ENCODE measurements around the gene TNS3. TPM values are rescaled to one million over a fixed set of nuclear protein-coding genes. Genes with fewer than 3 reads are reported as not detected.

TNS3 gene
- total and polyA plus RNA-seq, 2 donors (not counting 3 experiments of a cell fraction or from before 2014, with no cell fraction given): 10.4 to 45.1 TPM

GRCh38 chr7:47232751-47233412, 349.0 kb downstream of the TNS3 start:
- Histone ChIP-seq H3K4me2 (ENCODE audit: insufficient read depth, low read length) (no peak overlapping the region), H3K9me1 (replicated peaks; ENCODE audit: control insufficient read depth, extremely low read depth, insufficient read depth, low read length) (no peaks in the 10 kb centered on the region), H3K9ac (replicated peaks; ENCODE audit: extremely low read depth, insufficient read depth, low read length) (no peak overlapping the region), H3K27ac (ENCODE audit: insufficient read depth, low read depth, low read length) (no peak overlapping the region), H4K20me1 (replicated peaks; ENCODE audit: control insufficient read depth, extremely low read depth, insufficient read depth, low read length) (no peaks in the 10 kb centered on the region), H2AFZ (ENCODE audit: low read depth, low read length) (no peak overlapping the region), H3K4me3 (replicated peaks in 1 of 3; ENCODE audit: insufficient read depth in 1 of 3, low read depth in 1 of 3, low read length in 3 of 3) (no peak overlapping the region), H3K36me3 (ENCODE audit: control insufficient read depth in 2 of 2, extremely low read depth in 1 of 2, insufficient read depth in 2 of 2, low read length in 2 of 2) (no peaks in the 10 kb centered on the region), H3K79me2 (ENCODE audit: control insufficient read depth, insufficient read depth, low read length) (no peaks in the 10 kb centered on the region), H3K27me3 (ENCODE audit: control insufficient read depth in 2 of 2, insufficient read depth in 2 of 2, low read length in 2 of 2) (peaks cover 8 to 9% of the 10 kb centered on the region in 2 experiments), H3K4me1 (ENCODE audit: control insufficient read depth, extremely low read depth, insufficient read depth, low read length) (no peaks in the 10 kb centered on the region), H3K9me3 (replicated peaks; ENCODE audit: control insufficient read depth, insufficient read depth, low read length) (no peaks in the 10 kb centered on the region)
- FAIRE-seq (no peak), DNase-seq (ENCODE audit: low read depth, low spot score) (no peak)
- POLR2A ChIA-PET: no interaction called here
- CTCF ChIA-PET: no interaction called here
- dilution Hi-C loops (cut with MboI; ENCODE audit: extremely low pct_ligation_motif_present, low sequenced_read_pairs) (no loop called here), intact Hi-C loops (cut with micrococcal nuclease) (no loop called here)
- TF ChIP-seq EZH2 (IDR thresholded peaks at IDR 0.05; ENCODE audit: borderline replicate concordance, low read depth, low read length, severe bottlenecking) (no peak), CTCF (IDR thresholded peaks at IDR 0.05; ENCODE audit: extremely low read depth in 1 of 2, insufficient read depth in 1 of 2, low read depth in 1 of 2, low read length in 2 of 2) (no peak), GATA2 (IDR thresholded peaks at IDR 0.05; ENCODE audit: insufficient read depth, insufficient read length, low read depth, low read length) (no peak), MAX (IDR thresholded peaks at IDR 0.05; ENCODE audit: insufficient read depth, insufficient read length) (no peak), POLR2AphosphoS5 (IDR thresholded peaks at IDR 0.05; ENCODE audit: insufficient read depth, low read depth, low read length) (no peak), MYC (IDR thresholded peaks at IDR 0.05; ENCODE audit: low read depth, low read length) (no peak), POLR2A (IDR thresholded peaks at IDR 0.05; ENCODE audit: low read depth, low read length) (no peak), JUN (IDR thresholded peaks at IDR 0.05; ENCODE audit: borderline replicate concordance, insufficient read depth, insufficient read length, low read depth) (no peak), FOS (IDR thresholded peaks at IDR 0.05; ENCODE audit: borderline replicate concordance, insufficient read depth, low read length) (no peak)
- BruUV-seq (replicated peaks): no TSS peak

Measured in endothelial cell of umbilical vein (primary cell).